NCI-H2196 (cell line): ENCODE results near the gene PLPP6.

Experiments
- DNase-seq: peaks from one replicate; lab custom pipeline; 2025; ENCODE audit not compliant: unreplicated experiment; lab: John Stamatoyannopoulos, UW

PLPP6 gene

GRCh38 chr9:4690144-4690543 lies 28.1 kb downstream of the PLPP6 start:
- no peak for DNase-seq

- DNase-seq: no peak
These were observed 29.7 kb downstream of the PLPP6 start for GRCh38 chr9:4691795-4692194.

- no peak for DNase-seq
These were observed 38.0 kb downstream of the PLPP6 start for GRCh38 chr9:4700091-4700490.

- no peak for DNase-seq
These were observed 38.8 kb downstream of the PLPP6 start for GRCh38 chr9:4700932-4701331.

GRCh38 chr9:4701526-4701925 lies 39.4 kb downstream of the PLPP6 start:
- no peak for DNase-seq

GRCh38 chr9:4704129-4704528 lies 42.0 kb downstream of the PLPP6 start:
- DNase-seq: no peak

- DNase-seq: no peak
These were observed 43.9 kb downstream of the PLPP6 start for GRCh38 chr9:4706021-4706420.

GRCh38 chr9:4706971-4707622 lies 45.0 kb downstream of the PLPP6 start:
- no peak for DNase-seq

GRCh38 chr9:4709380-4709779 lies 47.3 kb downstream of the PLPP6 start:
- no peak for DNase-seq

- DNase-seq: no peak
These were observed 51.8 kb downstream of the PLPP6 start for GRCh38 chr9:4713849-4714248.

- DNase-seq: no peak
These were observed 52.3 kb downstream of the PLPP6 start for GRCh38 chr9:4714266-4715016.
